ENCODE measurements around the gene LMNA.

The LMNA gene

GRCh38 chr1:156082309-156083091, 32.0 kb upstream of the LMNA start, which contains the start of gene MEX3A:
MEX3A (minus strand) TSS chr1:156082465; CDS start chr1:156081998, 467 bp downstream.
- no peak for DNase-seq

- no peak for DNase-seq
Observed at GRCh38 chr1:156083800-156084790, 30.4 kb upstream of the LMNA start.

GRCh38 chr1:156086256-156086662, 28.3 kb upstream of the LMNA start:
- no peak for DNase-seq

- DNase-seq, result no peak
Observed at GRCh38 chr1:156089704-156090103, 24.8 kb upstream of the LMNA start.

- no peak for DNase-seq
Observed at GRCh38 chr1:156090138-156090839, 24.2 kb upstream of the LMNA start.

- peak; percentile 78 for DNase-seq
Observed at GRCh38 chr1:156090840-156091188, 23.7 kb upstream of the LMNA start.

- DNase-seq, result no peak
Observed at GRCh38 chr1:156091610-156092009, 22.9 kb upstream of the LMNA start.

GRCh38 chr1:156095906-156096508, 18.5 kb upstream of the LMNA start:
- no peak for DNase-seq

GRCh38 chr1:156096640-156097391, 17.7 kb upstream of the LMNA start:
- DNase-seq, result no peak

GRCh38 chr1:156097499-156098178, 16.9 kb upstream of the LMNA start:
- DNase-seq, result no peak

GRCh38 chr1:156098784-156099183, 15.7 kb upstream of the LMNA start:
- no peak for DNase-seq

GRCh38 chr1:156099282-156099681, 15.2 kb upstream of the LMNA start:
- no peak for DNase-seq

- DNase-seq, result no peak
Observed at GRCh38 chr1:156100205-156100995, 14.1 kb upstream of the LMNA start.

GRCh38 chr1:156101880-156102279, 12.6 kb upstream of the LMNA start:
- DNase-seq, result no peak

GRCh38 chr1:156102633-156103511, 11.6 kb upstream of the LMNA start:
- no peak for DNase-seq

GRCh38 chr1:156103521-156103947, 11.0 kb upstream of the LMNA start:
- DNase-seq, result no peak

- no peak for DNase-seq
Observed at GRCh38 chr1:156104065-156104810, 10.3 kb upstream of the LMNA start.

All from NCI-H2081 treated with DMSO at 0.1 percent for 48 hours (cell line).